ENCODE measurements around the gene FGF5. TPM values are rescaled to one million over a fixed set of nuclear protein-coding genes. Genes with fewer than 3 reads are reported as not detected.

FGF5 gene
- total and polyA plus RNA-seq, 2 of the 13 experiments (the other 11 are each of a cell fraction or from before 2014, with no cell fraction given): not detected

DNA sequence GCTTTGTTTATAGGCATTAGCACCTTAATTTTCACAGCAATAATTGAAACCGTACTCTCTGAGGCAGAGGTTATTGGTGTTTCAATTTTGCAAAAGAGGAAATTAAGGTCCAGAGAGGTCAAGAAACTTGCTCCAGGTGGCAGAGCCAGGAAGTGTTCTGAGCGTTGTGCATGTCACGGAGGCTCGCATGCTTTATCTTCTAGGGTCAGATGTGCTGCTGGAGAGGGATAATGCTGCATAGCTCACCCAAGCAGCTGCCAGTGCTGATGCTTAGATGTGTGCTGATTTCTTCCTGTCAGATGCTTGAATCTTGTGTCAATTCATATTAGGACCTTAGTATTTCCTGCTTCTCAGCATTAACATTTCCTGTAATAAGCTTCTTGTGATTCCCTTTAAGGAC is 13.0 kb upstream of the FGF5 start:
- H3K9ac ChIP-seq (ENCODE audit: insufficient read depth, low read depth, low read length): no peak overlapping the region
- in situ Hi-C loops (cut with HindIII; ENCODE audit: extremely low pct_ligation_motif_present, low pct_unique_long_range_greater_than_20kb): no loop called here
- no peak overlapping the region for H3K4me3 ChIP-seq (replicated peaks in 1 of 3; ENCODE audit: insufficient read depth in 1 of 3, low read depth in 2 of 3, low read length in 3 of 3)
- intact Hi-C loops (cut with micrococcal nuclease; ENCODE audit: unreplicated experiment): no loop called here
- no peaks in the 10 kb centered on the region for H3K36me3 ChIP-seq (replicated peaks in 1 of 2; ENCODE audit: control insufficient read depth in 1 of 2, insufficient read depth in 2 of 2, low read length in 2 of 2)
- ATAC-seq: no peak
- no peaks in the 10 kb centered on the region for H3K79me2 ChIP-seq (ENCODE audit: insufficient read depth, low read length)
- BruUV-seq (replicated peaks): no TSS peak
- H3K27ac ChIP-seq (ENCODE audit: extremely low read length, insufficient read depth, low read length): no peak overlapping the region
- H3K4me1 ChIP-seq (ENCODE audit: insufficient read depth, low read length): no peaks in the 10 kb centered on the region
- no peak for TF ChIP-seq ZNF446 (CRISPR knock-in tag; IDR thresholded peaks at IDR 0.05)
- TF ChIP-seq FOSL1 (CRISPR knock-in tag; IDR thresholded peaks at IDR 0.05; ENCODE audit: borderline replicate concordance): no peak
- TF ChIP-seq ZNF878 (CRISPR knock-in tag; IDR thresholded peaks at IDR 0.05): no peak
- TF ChIP-seq, protein P1, sequence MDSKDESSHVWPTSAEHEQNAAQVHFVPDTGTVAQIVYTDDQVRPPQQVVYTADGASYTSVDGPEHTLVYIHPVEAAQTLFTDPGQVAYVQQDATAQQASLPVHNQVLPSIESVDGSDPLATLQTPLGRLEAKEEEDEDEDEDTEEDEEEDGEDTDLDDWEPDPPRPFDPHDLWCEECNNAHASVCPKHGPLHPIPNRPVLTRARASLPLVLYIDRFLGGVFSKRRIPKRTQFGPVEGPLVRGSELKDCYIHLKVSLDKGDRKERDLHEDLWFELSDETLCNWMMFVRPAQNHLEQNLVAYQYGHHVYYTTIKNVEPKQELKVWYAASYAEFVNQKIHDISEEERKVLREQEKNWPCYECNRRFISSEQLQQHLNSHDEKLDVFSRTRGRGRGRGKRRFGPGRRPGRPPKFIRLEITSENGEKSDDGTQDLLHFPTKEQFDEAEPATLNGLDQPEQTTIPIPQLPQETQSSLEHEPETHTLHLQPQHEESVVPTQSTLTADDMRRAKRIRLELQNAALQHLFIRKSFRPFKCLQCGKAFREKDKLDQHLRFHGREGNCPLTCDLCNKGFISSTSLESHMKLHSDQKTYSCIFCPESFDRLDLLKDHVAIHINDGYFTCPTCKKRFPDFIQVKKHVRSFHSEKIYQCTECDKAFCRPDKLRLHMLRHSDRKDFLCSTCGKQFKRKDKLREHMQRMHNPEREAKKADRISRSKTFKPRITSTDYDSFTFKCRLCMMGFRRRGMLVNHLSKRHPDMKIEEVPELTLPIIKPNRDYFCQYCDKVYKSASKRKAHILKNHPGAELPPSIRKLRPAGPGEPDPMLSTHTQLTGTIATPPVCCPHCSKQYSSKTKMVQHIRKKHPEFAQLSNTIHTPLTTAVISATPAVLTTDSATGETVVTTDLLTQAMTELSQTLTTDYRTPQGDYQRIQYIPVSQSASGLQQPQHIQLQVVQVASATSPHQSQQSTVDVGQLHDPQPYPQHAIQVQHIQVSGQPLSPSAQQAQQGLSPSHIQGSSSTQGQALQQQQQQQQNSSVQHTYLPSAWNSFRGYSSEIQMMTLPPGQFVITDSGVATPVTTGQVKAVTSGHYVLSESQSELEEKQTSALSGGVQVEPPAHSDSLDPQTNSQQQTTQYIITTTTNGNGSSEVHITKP (CRISPR knock-in tag; IDR thresholded peaks at IDR 0.05; ENCODE audit: low read depth): no peak
- TF ChIP-seq, protein P2, sequence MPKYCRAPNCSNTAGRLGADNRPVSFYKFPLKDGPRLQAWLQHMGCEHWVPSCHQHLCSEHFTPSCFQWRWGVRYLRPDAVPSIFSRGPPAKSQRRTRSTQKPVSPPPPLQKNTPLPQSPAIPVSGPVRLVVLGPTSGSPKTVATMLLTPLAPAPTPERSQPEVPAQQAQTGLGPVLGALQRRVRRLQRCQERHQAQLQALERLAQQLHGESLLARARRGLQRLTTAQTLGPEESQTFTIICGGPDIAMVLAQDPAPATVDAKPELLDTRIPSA (CRISPR knock-in tag; IDR thresholded peaks at IDR 0.05; ENCODE audit: borderline replicate concordance): no peak
- TF ChIP-seq SOX6 (IDR thresholded peaks at IDR 0.05): no peak
- TF ChIP-seq SOX6 (CRISPR knock-in tag; IDR thresholded peaks at IDR 0.05): no peak
- TF ChIP-seq ZBTB38 (CRISPR knock-in tag; IDR thresholded peaks at IDR 0.05): no peak
- TF ChIP-seq CREB1 (IDR thresholded peaks at IDR 0.05): no peak
- TF ChIP-seq CREB1 (CRISPR knock-in tag; IDR thresholded peaks at IDR 0.05): no peak
- TF ChIP-seq, protein P3, sequence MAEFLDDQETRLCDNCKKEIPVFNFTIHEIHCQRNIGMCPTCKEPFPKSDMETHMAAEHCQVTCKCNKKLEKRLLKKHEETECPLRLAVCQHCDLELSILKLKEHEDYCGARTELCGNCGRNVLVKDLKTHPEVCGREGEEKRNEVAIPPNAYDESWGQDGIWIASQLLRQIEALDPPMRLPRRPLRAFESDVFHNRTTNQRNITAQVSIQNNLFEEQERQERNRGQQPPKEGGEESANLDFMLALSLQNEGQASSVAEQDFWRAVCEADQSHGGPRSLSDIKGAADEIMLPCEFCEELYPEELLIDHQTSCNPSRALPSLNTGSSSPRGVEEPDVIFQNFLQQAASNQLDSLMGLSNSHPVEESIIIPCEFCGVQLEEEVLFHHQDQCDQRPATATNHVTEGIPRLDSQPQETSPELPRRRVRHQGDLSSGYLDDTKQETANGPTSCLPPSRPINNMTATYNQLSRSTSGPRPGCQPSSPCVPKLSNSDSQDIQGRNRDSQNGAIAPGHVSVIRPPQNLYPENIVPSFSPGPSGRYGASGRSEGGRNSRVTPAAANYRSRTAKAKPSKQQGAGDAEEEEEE (CRISPR knock-in tag; IDR thresholded peaks at IDR 0.05; ENCODE audit: borderline replicate concordance): no peak
- no peak for TF ChIP-seq ARID2 (CRISPR knock-in tag; IDR thresholded peaks at IDR 0.05; ENCODE audit: borderline replicate concordance)
- WGBS (ENCODE audit: low lambda C conversion rate): 0% methylated on average over 1 of the region's 4 CpGs
- no peaks in the 10 kb centered on the region for H3K27me3 ChIP-seq (ENCODE audit: control insufficient read depth in 1 of 2, insufficient read depth in 2 of 2, low read length in 2 of 2)
- no peak for DNase-seq (ENCODE audit: low spot score)
- POLR2A ChIA-PET: no interaction called here
- FAIRE-seq: no peak
- H2AFZ ChIP-seq (ENCODE audit: low read length): no peak overlapping the region
- no peak overlapping the region for H3K4me2 ChIP-seq (ENCODE audit: low read depth, low read length)
- H4K20me1 ChIP-seq (ENCODE audit: insufficient read depth, low read length): no peaks in the 10 kb centered on the region
- CTCF ChIA-PET (ENCODE audit: low intra/inter-chr PET ratio, low total read pairs): no interaction called here
- no peaks in the 10 kb centered on the region for H3K9me3 ChIP-seq (ENCODE audit: low read length)
